Measurements from ENCODE around the gene PLIN5.

DNA sequence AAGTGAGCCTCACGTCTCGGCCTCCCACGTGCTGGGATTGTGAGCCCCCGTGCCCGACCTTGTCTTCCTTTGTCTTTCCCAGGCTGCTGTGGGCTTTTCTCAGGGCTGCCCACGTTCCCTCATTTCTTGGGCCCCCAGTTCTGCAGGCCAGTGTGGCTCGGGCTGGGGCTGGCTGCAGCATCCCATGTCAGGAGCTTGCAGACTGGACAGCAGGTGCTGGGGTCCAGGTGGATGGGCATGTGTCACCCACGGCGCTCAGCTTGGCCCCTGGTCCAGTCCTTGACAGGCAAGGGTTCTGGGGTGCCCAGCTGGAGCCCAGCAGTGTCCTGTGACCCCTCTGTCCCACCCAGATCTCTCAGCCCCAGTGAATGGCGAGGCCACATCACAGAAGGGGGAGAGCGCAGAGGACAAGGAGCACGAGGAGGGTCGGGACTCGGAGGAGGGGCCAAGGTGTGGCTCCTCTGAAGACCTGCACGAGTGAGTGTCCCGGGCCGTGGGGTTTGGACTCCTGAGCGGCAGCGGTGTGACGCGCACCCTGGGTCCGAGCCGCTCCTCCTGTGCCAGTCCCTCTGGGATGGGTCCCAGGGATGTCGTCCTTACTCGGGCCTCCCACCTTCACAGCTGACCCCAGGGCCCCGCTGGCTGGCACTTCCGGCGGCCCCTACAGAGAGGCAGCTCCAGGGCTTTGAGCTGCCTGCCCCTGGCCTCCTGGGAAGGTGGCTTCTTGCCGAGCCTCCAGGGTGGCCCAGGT is 34.0 kb downstream of the PLIN5 start:
- no peak for TF ChIP-seq CTCF (IDR thresholded peaks at IDR 0.05; ENCODE audit: low read depth, low read length)
- TF ChIP-seq POLR2A (IDR thresholded peaks at IDR 0.05; ENCODE audit: extremely low read depth, insufficient read length), result no peak
